Lower lobe of right lung (tissue), 2 donors: ENCODE results near the gene MTURN. TPM values are rescaled to one million over a fixed set of nuclear protein-coding genes. Genes with fewer than 3 reads are reported as not detected.

Experiments used
- ATAC-seq, 2 donors: fragments of 200-7000 bp; cut with Tn5 transposase; one replicate each; pipeline ENCODE4 v1.9.1; 2020 to 2022; ENCODE audit warnings: mild to moderate bottlenecking in 2 of 2, moderate library complexity in 2 of 2
- DNase-seq: peaks from one replicate; pipeline ENCODE4 v3.0.0-alpha.2; 2020
- H3K27ac ChIP-seq: fragments of 200-600 bp; one replicate; pipeline ENCODE4 v1.8.0; 2022
- H3K27me3 ChIP-seq: fragments of 200-600 bp; one replicate; pipeline ENCODE4 v1.8.0; 2022; ENCODE audit warnings: low read depth
- H3K36me3 ChIP-seq: fragments of 200-600 bp; one replicate; pipeline ENCODE4 v1.8.0; 2022; ENCODE audit warnings: mild to moderate bottlenecking
- H3K4me1 ChIP-seq: fragments of 200-600 bp; one replicate; pipeline ENCODE4 v1.8.0; 2022
- H3K4me3 ChIP-seq: fragments of 200-600 bp; one replicate; pipeline ENCODE4 v1.8.0; 2022; ENCODE audit warnings: mild to moderate bottlenecking
- H3K9me3 ChIP-seq: fragments of 200-600 bp; one replicate; pipeline ENCODE4 v1.8.0; 2022
- CTCF ChIP-seq: fragments of 200-600 bp; IDR thresholded peaks from one replicate; pipeline ENCODE4 v1.8.0; 2022; ENCODE audit warnings: antibody characterized with exemption, mild to moderate bottlenecking
- intact Hi-C: fragments of 100-400 bp; cut with DNase I; formaldehyde crosslinking; loops from one replicate; pipeline ENCODE4 v1.11.0; 2022
- total RNA-seq: library from RNA; stranded (reverse); fragmentation: NEBNext Ultra II Directional; extraction: Animal tissue kit (Norgen Biotek cat#: 25700); gene quantifications from one replicate; pipeline ENCODE4 v1.2.1, GENCODE V29; 2021
- donor health status: DM: no; HTN: yes; CAD: no; lungs with severe emphysema.

The MTURN gene
- total RNA-seq, 1 donor from 2014 or later: 39.4 TPM

- no peak for TF ChIP-seq CTCF
- ATAC-seq (peak; percentile 75 to 80), DNase-seq (no peak)
- Histone ChIP-seq H3K36me3 (peaks cover 29% of the 10 kb centered on the region), H3K4me1 (peaks cover 17% of the 10 kb centered on the region), H3K4me3 (no peak overlapping the region), H3K9me3 (no peaks in the 10 kb centered on the region), H3K27ac (no peak overlapping the region), H3K27me3 (no peaks in the 10 kb centered on the region)
- intact Hi-C loops: no loop called here
Observed at GRCh38 chr7:30155481-30155880, 20.7 kb downstream of the MTURN start.

GRCh38 chr7:30157204-30157603 is 22.4 kb downstream of the MTURN start:
- Histone ChIP-seq H3K36me3 (peaks cover 17% of the 10 kb centered on the region), H3K9me3 (no peaks in the 10 kb centered on the region), H3K4me1 (peaks cover 21% of the 10 kb centered on the region), H3K27me3 (no peaks in the 10 kb centered on the region), H3K27ac (no peak overlapping the region), H3K4me3 (no peak overlapping the region)
- ATAC-seq: no peak
- TF ChIP-seq CTCF: no peak
- intact Hi-C loops: no loop called here
- DNase-seq: no peak

GRCh38 chr7:30159163-30159562 is 24.4 kb downstream of the MTURN start:
- no peak for TF ChIP-seq CTCF
- Histone ChIP-seq H3K36me3 (peaks cover under 1% of the 10 kb centered on the region), H3K27me3 (no peaks in the 10 kb centered on the region), H3K27ac (no peak overlapping the region), H3K9me3 (no peaks in the 10 kb centered on the region), H3K4me3 (no peak overlapping the region), H3K4me1 (peaks cover 40% of the 10 kb centered on the region)
- DNase-seq (no peak), ATAC-seq (no peak)
- intact Hi-C loops: no loop called here

GRCh38 chr7:30159698-30160143 is 24.9 kb downstream of the MTURN start:
- intact Hi-C loops: no loop called here
- H3K9me3 ChIP-seq: no peaks in the 10 kb centered on the region
- H3K27me3 ChIP-seq: no peaks in the 10 kb centered on the region
- H3K27ac ChIP-seq: no peak overlapping the region
- H3K36me3 ChIP-seq: no peaks in the 10 kb centered on the region
- H3K4me1 ChIP-seq: peaks cover 45% of the 10 kb centered on the region
- no peak for TF ChIP-seq CTCF
- DNase-seq: peak; percentile 80
- peak; percentile 57 to 83 for ATAC-seq
- H3K4me3 ChIP-seq: no peak overlapping the region

- ATAC-seq (no peak), DNase-seq (no peak)
- no peaks in the 10 kb centered on the region for H3K9me3 ChIP-seq
- H3K4me3 ChIP-seq: no peak overlapping the region
- peaks cover 51% of the 10 kb centered on the region for H3K4me1 ChIP-seq
- TF ChIP-seq CTCF: no peak
- no peaks in the 10 kb centered on the region for H3K36me3 ChIP-seq
- intact Hi-C loops: no loop called here
- H3K27me3 ChIP-seq: no peaks in the 10 kb centered on the region
- H3K27ac ChIP-seq: no peak overlapping the region
Observed at GRCh38 chr7:30160329-30160728, 25.5 kb downstream of the MTURN start.

- intact Hi-C loops: no loop called here
- Histone ChIP-seq H3K9me3 (no peaks in the 10 kb centered on the region), H3K27ac (peak overlapping the region; percentile 64), H3K4me3 (no peak overlapping the region), H3K36me3 (no peaks in the 10 kb centered on the region), H3K27me3 (no peaks in the 10 kb centered on the region), H3K4me1 (peaks cover 53% of the 10 kb centered on the region)
- no peak for ATAC-seq
- no peak for TF ChIP-seq CTCF
- no peak for DNase-seq
Observed at GRCh38 chr7:30162133-30162532, 27.3 kb downstream of the MTURN start.
